Measurements from ENCODE around the gene C2orf80. TPM values are rescaled to one million over a fixed set of nuclear protein-coding genes. Genes with fewer than 3 reads are reported as not detected.
"Not testable (repeated sequence)": the region's sequence is repeated elsewhere in the genome, so short reads cannot be mapped to it uniquely, and the experiment has no call there.

Gene C2orf80
- total and polyA plus RNA-seq, 2 experiments from 2014 or later: not detected

DNA sequence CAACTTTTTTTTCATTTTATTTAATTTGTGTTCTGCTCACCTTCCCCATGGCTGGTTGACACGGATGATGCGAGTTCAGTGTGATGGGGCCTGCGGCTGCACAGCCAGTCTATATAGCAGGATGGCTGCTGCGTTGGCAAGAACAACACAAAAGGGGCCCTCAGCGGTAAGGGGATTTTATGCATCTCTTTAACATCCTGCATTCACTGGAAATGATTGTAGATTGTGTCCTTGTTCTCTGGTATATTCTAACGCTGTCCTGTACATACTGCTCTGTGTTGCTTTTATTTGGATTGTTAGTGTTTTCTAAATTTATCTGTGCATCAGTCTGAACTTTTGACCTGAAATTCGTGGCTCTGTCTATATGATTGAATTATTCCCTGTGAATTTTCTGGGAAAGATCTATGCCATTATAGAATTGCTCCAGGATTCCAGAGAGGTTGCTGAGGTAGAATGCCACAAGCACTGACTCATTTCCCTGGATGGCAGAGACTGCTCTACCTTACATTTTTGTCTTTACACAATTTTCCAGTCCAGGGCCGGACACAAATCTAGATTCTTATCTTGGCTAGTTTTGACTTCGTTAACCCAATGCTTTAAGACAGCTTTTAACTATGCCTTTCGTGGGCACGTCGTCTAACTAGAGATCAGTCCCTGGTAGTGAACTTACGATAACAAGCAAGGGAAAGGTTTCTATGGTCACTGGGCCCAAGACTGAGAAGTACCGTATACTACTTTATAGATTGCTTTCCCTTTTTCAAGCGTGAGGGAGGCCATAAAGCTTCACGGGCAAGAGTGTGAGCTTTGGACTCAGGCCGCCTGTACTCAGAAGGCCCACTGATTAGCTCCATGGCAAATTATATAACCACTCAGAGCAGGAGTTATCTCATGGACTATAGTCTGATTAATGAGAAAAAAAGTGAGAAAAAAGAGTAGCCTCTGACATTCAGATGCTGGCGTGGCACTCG is 59.8 kb downstream of the C2orf80 start, which contains the start of gene CRYGC:
TSS of gene CRYGC (minus strand) at position 85 of the 968 bp plus-strand sequence. CDS start at position 49, 36 bp downstream.
- H3K9me3 ChIP-seq (ENCODE audit: low read depth): no peaks in the 10 kb centered on the region
- H3K4me1 ChIP-seq (ENCODE audit: insufficient read depth): peaks cover 26% of the 10 kb centered on the region
- H3K27ac ChIP-seq: peak within 1 kb of the TSS; percentile 75
- DNase-seq (ENCODE audit: low spot score): peak; percentile 72
- no peaks in the 10 kb centered on the region for H3K79me2 ChIP-seq
- no peaks in the 10 kb centered on the region for H3K27me3 ChIP-seq
- peak within 1 kb of the TSS; percentile 62 for H3K4me2 ChIP-seq
- TF ChIP-seq EZH2 (IDR thresholded peaks at IDR 0.05; ENCODE audit: borderline replicate concordance) (no peak), EZH2phosphoT487 (IDR thresholded peaks at IDR 0.05; ENCODE audit: low read depth, severe bottlenecking, unreplicated experiment) (no peak)
- TF ChIP-seq, protein P1, sequence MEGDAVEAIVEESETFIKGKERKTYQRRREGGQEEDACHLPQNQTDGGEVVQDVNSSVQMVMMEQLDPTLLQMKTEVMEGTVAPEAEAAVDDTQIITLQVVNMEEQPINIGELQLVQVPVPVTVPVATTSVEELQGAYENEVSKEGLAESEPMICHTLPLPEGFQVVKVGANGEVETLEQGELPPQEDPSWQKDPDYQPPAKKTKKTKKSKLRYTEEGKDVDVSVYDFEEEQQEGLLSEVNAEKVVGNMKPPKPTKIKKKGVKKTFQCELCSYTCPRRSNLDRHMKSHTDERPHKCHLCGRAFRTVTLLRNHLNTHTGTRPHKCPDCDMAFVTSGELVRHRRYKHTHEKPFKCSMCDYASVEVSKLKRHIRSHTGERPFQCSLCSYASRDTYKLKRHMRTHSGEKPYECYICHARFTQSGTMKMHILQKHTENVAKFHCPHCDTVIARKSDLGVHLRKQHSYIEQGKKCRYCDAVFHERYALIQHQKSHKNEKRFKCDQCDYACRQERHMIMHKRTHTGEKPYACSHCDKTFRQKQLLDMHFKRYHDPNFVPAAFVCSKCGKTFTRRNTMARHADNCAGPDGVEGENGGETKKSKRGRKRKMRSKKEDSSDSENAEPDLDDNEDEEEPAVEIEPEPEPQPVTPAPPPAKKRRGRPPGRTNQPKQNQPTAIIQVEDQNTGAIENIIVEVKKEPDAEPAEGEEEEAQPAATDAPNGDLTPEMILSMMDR (IDR thresholded peaks at IDR 0.05; ENCODE audit: poor library complexity): no peak
- WGBS (ENCODE audit: low lambda C conversion rate, missing lambda C conversion rate): 43% methylated on average over 19 of the region's 19 CpGs
- no peak within 1 kb of the TSS for H3K4me3 ChIP-seq
- H4K20me1 ChIP-seq (ENCODE audit: insufficient read depth, poor library complexity, severe bottlenecking): no peaks in the 10 kb centered on the region
- H3K9me2 ChIP-seq (replicated peaks; ENCODE audit: insufficient read depth): no peaks in the 10 kb centered on the region
- H3K36me3 ChIP-seq (replicated peaks; ENCODE audit: insufficient read depth, low read depth): no peaks in the 10 kb centered on the region
- H2AFZ ChIP-seq: no peak within 1 kb of the TSS

DNA sequence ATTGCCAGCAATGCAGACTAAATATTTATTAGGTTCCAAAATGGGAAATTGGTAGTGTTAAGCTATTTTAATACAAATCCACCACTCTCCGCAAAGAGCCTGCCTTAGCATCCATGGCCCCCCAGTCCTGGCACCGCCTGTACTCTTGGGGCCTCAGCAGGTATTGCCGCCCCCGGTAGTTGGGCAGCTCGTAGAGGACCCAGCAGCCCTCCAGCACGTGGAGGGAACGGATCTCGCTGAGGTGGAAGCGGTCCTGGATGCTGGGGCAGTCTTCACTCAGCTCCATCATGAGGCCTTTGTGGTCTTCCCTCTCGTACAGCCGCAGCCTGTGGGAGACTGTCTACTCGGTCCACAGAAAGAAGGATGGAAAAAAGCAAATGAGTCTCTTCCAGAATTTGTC is 61.7 kb downstream of the C2orf80 start:
- Histone ChIP-seq H3K4me2 (no peak overlapping the region), H3K4me1 (ENCODE audit: insufficient read depth) (peaks cover 27% of the 10 kb centered on the region), H3K9me2 (replicated peaks; ENCODE audit: insufficient read depth) (no peaks in the 10 kb centered on the region), H3K4me3 (no peak overlapping the region), H2AFZ (no peak overlapping the region), H3K27ac (no peak overlapping the region), H3K79me2 (no peaks in the 10 kb centered on the region), H4K20me1 (ENCODE audit: insufficient read depth, poor library complexity, severe bottlenecking) (no peaks in the 10 kb centered on the region), H3K9me3 (ENCODE audit: low read depth) (no peaks in the 10 kb centered on the region), H3K36me3 (replicated peaks; ENCODE audit: insufficient read depth, low read depth) (no peaks in the 10 kb centered on the region), H3K27me3 (no peaks in the 10 kb centered on the region)
- no peak for TF ChIP-seq EZH2 (IDR thresholded peaks at IDR 0.05; ENCODE audit: borderline replicate concordance)
- no peak for DNase-seq (ENCODE audit: low spot score)
- WGBS (ENCODE audit: low lambda C conversion rate, missing lambda C conversion rate): 98% methylated on average over 12 of the region's 12 CpGs

DNA sequence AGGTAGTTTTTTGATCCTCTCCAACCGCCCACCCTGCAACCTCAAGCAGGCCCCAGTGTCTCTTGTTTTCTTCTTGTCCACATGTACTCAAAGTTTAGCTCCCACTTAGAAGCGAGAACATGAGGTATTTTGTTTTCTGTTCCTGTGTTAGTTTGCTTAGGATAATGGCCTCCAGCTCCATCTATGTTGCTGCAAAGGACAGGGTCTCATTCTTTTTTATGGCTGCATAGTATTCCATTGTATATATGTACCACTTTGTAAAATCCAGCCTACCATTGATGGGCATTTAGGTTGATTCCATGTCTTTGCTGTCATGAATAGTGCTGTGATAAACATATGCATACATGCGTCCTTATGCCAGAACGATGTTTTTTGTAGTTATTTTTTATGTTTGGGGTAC is 62.7 kb downstream of the C2orf80 start:
- Histone ChIP-seq H3K9me3 (ENCODE audit: low read depth) (no peaks in the 10 kb centered on the region), H3K4me3 (no peak overlapping the region), H3K27ac (no peak overlapping the region), H3K9me2 (replicated peaks; ENCODE audit: insufficient read depth) (no peaks in the 10 kb centered on the region), H2AFZ (no peak overlapping the region), H4K20me1 (ENCODE audit: insufficient read depth, poor library complexity, severe bottlenecking) (no peaks in the 10 kb centered on the region), H3K36me3 (replicated peaks; ENCODE audit: insufficient read depth, low read depth) (no peaks in the 10 kb centered on the region), H3K79me2 (no peaks in the 10 kb centered on the region), H3K27me3 (no peaks in the 10 kb centered on the region), H3K4me2 (no peak overlapping the region), H3K4me1 (ENCODE audit: insufficient read depth) (peaks cover 27% of the 10 kb centered on the region)
- no peak for DNase-seq (ENCODE audit: low spot score)
- TF ChIP-seq EZH2phosphoT487 (IDR thresholded peaks at IDR 0.05; ENCODE audit: low read depth, severe bottlenecking, unreplicated experiment): no peak
- no peak for TF ChIP-seq EZH2 (IDR thresholded peaks at IDR 0.05; ENCODE audit: borderline replicate concordance)
- TF ChIP-seq, protein P1 (IDR thresholded peaks at IDR 0.05; ENCODE audit: poor library complexity): no peak
- 96% methylated on average over 4 of the region's 4 CpGs for WGBS (ENCODE audit: low lambda C conversion rate, missing lambda C conversion rate)

DNA sequence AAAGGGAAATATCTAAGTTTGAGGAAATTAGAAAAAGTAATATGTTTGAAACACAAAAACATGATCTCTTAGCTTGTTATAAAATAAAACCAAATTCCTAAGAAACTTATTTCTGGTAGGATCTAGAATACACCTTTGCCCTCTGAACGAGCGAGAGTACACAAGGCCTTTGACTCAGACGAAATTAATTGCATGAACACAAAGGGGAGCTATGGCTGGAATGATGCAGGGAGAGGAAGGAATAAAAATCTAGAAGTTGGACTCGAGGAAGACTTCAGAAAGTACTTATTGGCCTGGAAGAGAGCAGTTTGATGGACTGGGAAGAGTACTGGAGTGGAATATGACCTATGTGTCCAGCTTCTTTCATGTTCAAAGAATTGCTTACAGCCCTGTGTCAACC is 64.6 kb downstream of the C2orf80 start:
- H3K4me2 ChIP-seq: peak overlapping the region; percentile 24
- peaks cover 17% of the 10 kb centered on the region for H3K4me1 ChIP-seq (ENCODE audit: insufficient read depth)
- no peaks in the 10 kb centered on the region for H3K9me2 ChIP-seq (replicated peaks; ENCODE audit: insufficient read depth)
- DNase-seq (ENCODE audit: low spot score): no peak
- WGBS (ENCODE audit: low lambda C conversion rate, missing lambda C conversion rate): 57% methylated on average over 4 of the region's 4 CpGs
- no peak for TF ChIP-seq EZH2 (IDR thresholded peaks at IDR 0.05; ENCODE audit: borderline replicate concordance)
- TF ChIP-seq, protein P1 (IDR thresholded peaks at IDR 0.05; ENCODE audit: poor library complexity): no peak
- TF ChIP-seq EZH2phosphoT487 (IDR thresholded peaks at IDR 0.05; ENCODE audit: low read depth, severe bottlenecking, unreplicated experiment): no peak
- H2AFZ ChIP-seq: no peak overlapping the region
- H4K20me1 ChIP-seq (ENCODE audit: insufficient read depth, poor library complexity, severe bottlenecking): no peaks in the 10 kb centered on the region
- no peak overlapping the region for H3K27ac ChIP-seq
- H3K9me3 ChIP-seq (ENCODE audit: low read depth): no peaks in the 10 kb centered on the region
- H3K4me3 ChIP-seq: no peak overlapping the region
- H3K27me3 ChIP-seq: no peaks in the 10 kb centered on the region
- H3K36me3 ChIP-seq (replicated peaks; ENCODE audit: insufficient read depth, low read depth): no peaks in the 10 kb centered on the region
- no peaks in the 10 kb centered on the region for H3K79me2 ChIP-seq

DNA sequence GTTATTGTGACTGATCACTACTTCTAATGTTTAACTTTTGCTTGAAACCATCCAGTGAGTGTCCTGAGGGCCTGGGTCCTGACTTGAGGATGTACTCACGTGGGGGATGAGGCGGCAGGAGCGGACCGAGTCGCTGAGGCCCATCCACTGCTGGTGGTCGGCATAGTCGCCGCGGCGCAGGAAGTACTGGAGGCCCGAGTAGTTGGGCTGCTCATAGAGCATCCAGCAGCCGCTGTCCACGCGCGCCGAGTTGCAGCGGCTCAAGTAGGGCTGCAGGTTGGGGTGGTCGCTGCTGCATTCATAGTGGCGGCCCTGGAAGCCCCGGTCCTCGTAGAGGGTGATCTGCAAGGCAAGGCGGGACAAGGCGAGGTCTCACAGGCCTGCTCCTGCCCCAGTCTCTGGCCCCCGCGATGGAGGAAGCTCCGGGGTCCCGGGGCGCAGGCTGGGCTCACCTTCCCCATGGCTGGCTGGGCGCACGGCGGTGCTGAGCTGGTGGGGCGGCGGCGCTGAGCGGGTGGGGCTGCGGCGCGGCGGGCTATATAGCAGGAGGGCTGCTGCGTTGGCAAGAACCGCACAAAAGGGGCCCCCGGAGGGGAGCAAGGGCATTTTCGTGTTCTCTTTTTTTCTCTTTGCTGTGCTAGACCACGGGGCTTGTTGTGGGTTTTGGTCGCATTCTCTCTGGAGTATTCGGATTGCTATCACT is 65.7 kb downstream of the C2orf80 start, which contains the start of gene CRYGD:
TSS of gene CRYGD (minus strand) at position 512 of the 703 bp plus-strand sequence. CDS start at position 461, 51 bp downstream.
- not testable (repeated sequence) for H3K9me2 ChIP-seq (replicated peaks; ENCODE audit: insufficient read depth); H3K27me3 ChIP-seq; H3K4me3 ChIP-seq; H3K27ac ChIP-seq; DNase-seq (ENCODE audit: low spot score); H3K36me3 ChIP-seq (replicated peaks; ENCODE audit: insufficient read depth, low read depth); H2AFZ ChIP-seq; H3K9me3 ChIP-seq (ENCODE audit: low read depth); H4K20me1 ChIP-seq (ENCODE audit: insufficient read depth, poor library complexity, severe bottlenecking); H3K4me1 ChIP-seq (ENCODE audit: insufficient read depth); H3K79me2 ChIP-seq
- 84% methylated on average over 44 of the region's 46 CpGs for WGBS (ENCODE audit: low lambda C conversion rate, missing lambda C conversion rate)
- peak within 1 kb of the TSS; percentile 24 for H3K4me2 ChIP-seq
